K562 (cell line): Measurements from ENCODE around the gene CDC42SE2. TPM values are rescaled to one million over a fixed set of nuclear protein-coding genes. Genes with fewer than 3 reads are reported as not detected.
"Not testable (repeated sequence)": the region's sequence is repeated elsewhere in the genome, so short reads cannot be mapped to it uniquely, and the experiment has no call there.

Experiments
- ATAC-seq: fragments of 200-7000 bp; cut with Tn5 transposase; 3 replicates; pipeline ENCODE4 v1.9.1; 2020; ENCODE audit warnings: moderate library complexity
- BruUV-seq: library from RNA; stranded (reverse); fragments of 400-500 nt; replicated peaks from 2 replicates; lab custom pipeline; 2021; lab: Mats Ljungman, UMichigan
- CTCF ChIA-PET: fragments of 300-600 bp; formaldehyde crosslinking; extraction: SDS; loops from one replicate; lab custom pipeline; 2021; ENCODE audit warnings: low intra/inter-chr PET ratio; lab: Yijun Ruan, JAX
- POLR2A ChIA-PET: fragments of 300-600, 350-650 bp; sonication (Branson Sonifier 250); formaldehyde crosslinking; extraction: SDS; loops from one replicate; lab custom pipeline; 2021; ENCODE audit warnings: antibody characterized with exemption, inconsistent platforms; lab: Yijun Ruan, JAX
- DNase-seq, 4 experiments: peaks; one replicate each; pipeline versions ENCODE4 v3.0.0 to v3.0.0-alpha.2; 2011 to 2018; ENCODE audit warnings: low spot score in 3 of 4, mixed read lengths in 3 of 4; ENCODE audit errors: extremely low read depth in 1 of 4
- FAIRE-seq: peaks from 2 replicates; lab custom pipeline; 2011; peaks lifted over from hg19 to GRCh38; lab: Jason Lieb, UNC
- H2AFZ ChIP-seq: 2 replicates; pipeline ENCODE4 v1.6.0; 2011; ENCODE audit warnings: low read depth, low read length, control low read depth, inconsistent platforms
- H3K27ac ChIP-seq: fragments of 200-600 bp; 3 replicates; pipeline ENCODE4 v1.8.0; 2011; ENCODE audit warnings: low read depth, mild to moderate bottlenecking, control low read depth, inconsistent platforms, low read length, moderate library complexity, mixed read lengths; ENCODE audit errors: extremely low read depth
- H3K27me3 ChIP-seq, 2 experiments: fragments of 300-600 bp in 1 of 2; 2 replicates in 1 of 2; 3 replicates in 1 of 2; pipeline versions ENCODE4 v1.6.0 to v1.8.0; 2011; ENCODE audit warnings: inconsistent platforms in 2 of 2, low read length in 2 of 2, mild to moderate bottlenecking in 1 of 2, mixed read lengths in 1 of 2, moderate library complexity in 1 of 2; ENCODE audit not compliant: control insufficient read depth in 2 of 2, insufficient read depth in 2 of 2
- H3K36me3 ChIP-seq: fragments of 300-600 bp; 3 replicates; pipeline ENCODE4 v1.8.0; 2011; ENCODE audit warnings: mild to moderate bottlenecking, low read length, inconsistent platforms; ENCODE audit not compliant: control insufficient read depth, insufficient read depth
- H3K4me1 ChIP-seq, 2 experiments: fragments of 200-600 bp in 1 of 2; replicated peaks in 1 of 2; 2 replicates in 1 of 2; 3 replicates in 1 of 2; pipeline versions ENCODE4 v1.5.1 to v1.8.0; 2011; ENCODE audit warnings: inconsistent platforms in 2 of 2, low read length in 2 of 2, mild to moderate bottlenecking in 1 of 2, mixed read lengths in 1 of 2, moderate library complexity in 1 of 2; ENCODE audit not compliant: control insufficient read depth in 2 of 2, insufficient read depth in 2 of 2
- H3K4me2 ChIP-seq: 2 replicates; pipeline ENCODE4 v1.6.1; 2011; ENCODE audit warnings: low read length, control low read depth, inconsistent platforms, mixed read lengths; ENCODE audit not compliant: insufficient read depth
- H3K4me3 ChIP-seq: fragments of 200-600 bp; sonication (generic), shearing (Covaris generic); 2 replicates; pipeline ENCODE4 v1.5.1; 2016; ENCODE audit warnings: control low read depth, inconsistent platforms
- H3K79me2 ChIP-seq: fragments of 200-600 bp; 3 replicates; pipeline ENCODE4 v1.8.0; 2011; ENCODE audit warnings: low read length, inconsistent platforms; ENCODE audit not compliant: control insufficient read depth, insufficient read depth
- H3K9ac ChIP-seq, 2 experiments: 2 replicates each; pipeline versions ENCODE4 v1.6.0 to v1.6.1; 2011; ENCODE audit warnings: low read depth in 2 of 2, low read length in 2 of 2, control low read depth in 1 of 2, inconsistent platforms in 1 of 2, mild to moderate bottlenecking in 1 of 2, mixed read lengths in 1 of 2; ENCODE audit not compliant: insufficient read depth in 1 of 2
- H3K9me1 ChIP-seq: one replicate; pipeline ENCODE4 v1.6.0; 2011; ENCODE audit warnings: inconsistent platforms, mild to moderate bottlenecking, low read length, moderate library complexity; ENCODE audit not compliant: control insufficient read depth, insufficient read depth
- H3K9me3 ChIP-seq: replicated peaks from 2 replicates; pipeline ENCODE4 v1.5.1; 2011; ENCODE audit warnings: low read depth, low read length, inconsistent platforms; ENCODE audit not compliant: control insufficient read depth, insufficient read depth
- H4K20me1 ChIP-seq: replicated peaks from 2 replicates; pipeline ENCODE4 v1.6.1; 2011; ENCODE audit warnings: low read length, inconsistent platforms, mixed read lengths; ENCODE audit not compliant: control insufficient read depth, insufficient read depth
- CEBPG ChIP-seq, 3 experiments: fragments of 200-800 bp in 1 of 3; sonication (Bioruptor generic) in 1 of 3; sonication (generic) in 1 of 3; formaldehyde crosslinking in 1 of 3; IDR thresholded peaks in 2 of 3; conservative IDR thresholded peaks in 1 of 3; 2 replicates each; pipeline versions ENCODE4 v1.6.1 to v1.8.0; 2016 to 2022; ENCODE audit warnings: missing compliant biosample characterization in 2 of 3, missing genetic modification characterization in 2 of 3, mild to moderate bottlenecking in 1 of 3, missing genetic modification reagents in 1 of 3
- EP300 ChIP-seq: IDR thresholded peaks from 2 replicates; pipeline ENCODE4 v1.6.1; 2012; ENCODE audit warnings: low read length, improper control_type of control experiment
- ETV1 ChIP-seq: fragments of 450-650 bp; conservative IDR thresholded peaks from 2 replicates; pipeline ENCODE4 v1.6.1; 2016; ENCODE audit warnings: missing genetic modification characterization, control low read depth, low read depth, missing compliant biosample characterization
- ETV6 ChIP-seq, 3 experiments: fragments of 150-350 bp in 1 of 3; sonication (generic) in 1 of 3; formaldehyde crosslinking in 1 of 3; IDR thresholded peaks; 2 replicates each; pipeline versions ENCODE4 v1.6.1 to v1.8.0; 2014 to 2022; ENCODE audit warnings: borderline replicate concordance in 2 of 3, low read depth in 2 of 3, antibody characterized with exemption in 1 of 3, low read length in 1 of 3, mild to moderate bottlenecking in 1 of 3, missing genetic modification reagents in 1 of 3
- HMBOX1 ChIP-seq: sonication (generic); IDR thresholded peaks from 2 replicates; pipeline ENCODE4 v1.6.1; 2016
- HNRNPLL ChIP-seq: fragments of 200-400 bp; formaldehyde crosslinking; IDR thresholded peaks from 2 replicates; pipeline ENCODE4 v1.6.1; 2017; ENCODE audit warnings: low read length, low read depth, mild to moderate bottlenecking; ENCODE audit not compliant: poor library complexity, severe bottlenecking
- JUND ChIP-seq, 2 experiments: IDR thresholded peaks; 2 replicates in 1 of 2; 3 replicates in 1 of 2; pipeline ENCODE4 v1.6.1; 2011; ENCODE audit warnings: borderline replicate concordance in 2 of 2, low read depth in 2 of 2, low read length in 2 of 2, improper control_type of control experiment in 1 of 2, missing biosample characterization in 1 of 2, missing genetic modification characterization in 1 of 2, missing genetic modification reagents in 1 of 2
- SPI1 ChIP-seq: IDR thresholded peaks from 2 replicates; pipeline ENCODE4 v1.6.1; 2011; ENCODE audit warnings: low read depth, low read length, control low read depth, borderline replicate concordance
- ZBTB17 ChIP-seq: fragments of 450-650 bp; formaldehyde crosslinking; IDR thresholded peaks from 2 replicates; pipeline ENCODE4 v1.4.0; 2020; ENCODE audit warnings: mild to moderate bottlenecking
- WGBS: fragments of 100-300 bp; shearing (Covaris generic); methylation state at CpG from one replicate; pipeline ENCODE4 v1.1.6; 2016; ENCODE audit warnings: low coverage, mixed read lengths; ENCODE audit not compliant: insufficient coverage; ENCODE audit errors: missing lambda C conversion rate; 5-methylcytosine and 5-hydroxymethylcytosine counted together
- in situ Hi-C: fragments of 300-500 bp; cut with MboI; formaldehyde crosslinking; loops from 4 replicates; pipeline ENCODE4 v1.15.0; 2018; ENCODE audit warnings: inconsistent platforms, mixed read lengths
- intact Hi-C: fragments of 100-400 bp; cut with micrococcal nuclease; formaldehyde crosslinking; loops from 2 replicates; pipeline ENCODE4 v1.14.2; 2022
- polyA plus RNA-seq, 8 experiments: library from polyadenylated mRNA; depleted of rRNA in 4 of 8; stranded (reverse) in 5 of 8; unstranded in 3 of 8; fragments of >200 nt; fragmentation: Nextera tagmentation in 2 of 8; fragmentation: Illumina TruSeq in 1 of 8; extraction: Ambion mirVana in 2 of 8; extraction: Trizol in 1 of 8; gene quantifications; 2 replicates each; pipeline versions ENCODE4 v1.2.1 to v1.2.3, GENCODE V29; 2011 to 2014; ENCODE audit warnings: inconsistent platforms in 1 of 8, missing spikeins in 1 of 8
- total RNA-seq, 7 experiments: library from RNA; depleted of rRNA in 6 of 7; stranded (reverse); fragments of >200 nt in 6 of 7; fragmentation: Illumina TruSeq in 2 of 7; extraction: Trizol in 2 of 7; gene quantifications; 2 replicates each; pipeline versions ENCODE4 v1.2.1 to v1.2.3, GENCODE V29; 2011 to 2021; ENCODE audit warnings: low replicate concordance in 1 of 7
- TF ChIP-seq, protein P1 (sequence below): fragments of 250-450 bp; sonication (Bioruptor Pico); IDR thresholded peaks from 2 replicates; pipeline ENCODE4 v1.8.0; 2022; ENCODE audit warnings: moderate library complexity, mild to moderate bottlenecking, inconsistent platforms

Gene CDC42SE2
- total and polyA plus RNA-seq, 9 of the 15 experiments (the other 6 are each of a cell fraction or from before 2014, with no cell fraction given), result 24.8 to 44.3 (median 32.7) TPM

- peak; percentile 68 for TF ChIP-seq HNRNPLL
- TF ChIP-seq, protein P1, sequence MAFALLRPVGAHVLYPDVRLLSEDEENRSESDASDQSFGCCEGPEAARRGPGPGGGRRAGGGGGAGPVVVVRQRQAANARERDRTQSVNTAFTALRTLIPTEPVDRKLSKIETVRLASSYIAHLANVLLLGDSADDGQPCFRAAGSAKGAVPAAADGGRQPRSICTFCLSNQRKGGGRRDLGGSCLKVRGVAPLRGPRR (CRISPR knock-in tag), result 0 out of 2 replicates have a peak, but pooled peaks have one; percentile 26
- 0 out of 2 replicates have a peak, but pooled peaks have one; percentile 25 for TF ChIP-seq ZBTB17 (CRISPR knock-in tag)
- 0 out of 2 replicates have a peak, but pooled peaks have one; percentile 36 for TF ChIP-seq SPI1
- TF ChIP-seq ETV6 (IDR thresholded peaks at IDR 0.05; ENCODE audit: borderline replicate concordance in 1 of 2, low read depth in 2 of 2, low read length in 1 of 2), result peak in 1 of 2 experiments; percentile 73; a peak in 2 of 4 replicates
- no peak for TF ChIP-seq ETV6 (CRISPR knock-in tag; IDR thresholded peaks at IDR 0.05; ENCODE audit: borderline replicate concordance)
- 0 out of 2 replicates have a peak, but pooled peaks have one; percentile 31 for TF ChIP-seq HMBOX1
- peak; percentile 16; the same call in 1 of the 2 replicates for TF ChIP-seq JUND (IDR thresholded peaks at IDR 0.05; ENCODE audit: borderline replicate concordance, low read depth, low read length)
- no peak for TF ChIP-seq JUND (tag; IDR thresholded peaks at IDR 0.05; ENCODE audit: borderline replicate concordance, low read depth, low read length)
- 0 out of 2 replicates have a peak, but pooled peaks have one; percentile 19 for TF ChIP-seq EP300
- TF ChIP-seq ETV1 (tag), result peak; percentile 78
- TF ChIP-seq CEBPG (CRISPR knock-in tag; IDR thresholded peaks at IDR 0.05), result no peak
- TF ChIP-seq CEBPG (tag; conservative IDR thresholded peaks at IDR 0.05 in 1 of 2, IDR thresholded peaks at IDR 0.05 in 1 of 2), result peak; percentile 21 to 27; a peak in 2 of 4 replicates
- TF ChIP-seq, all 486 proteins: peak for 24
Observed at GRCh38 chr5:131252824-131253171, 11.1 kb upstream of the CDC42SE2 start (continued).

DNA sequence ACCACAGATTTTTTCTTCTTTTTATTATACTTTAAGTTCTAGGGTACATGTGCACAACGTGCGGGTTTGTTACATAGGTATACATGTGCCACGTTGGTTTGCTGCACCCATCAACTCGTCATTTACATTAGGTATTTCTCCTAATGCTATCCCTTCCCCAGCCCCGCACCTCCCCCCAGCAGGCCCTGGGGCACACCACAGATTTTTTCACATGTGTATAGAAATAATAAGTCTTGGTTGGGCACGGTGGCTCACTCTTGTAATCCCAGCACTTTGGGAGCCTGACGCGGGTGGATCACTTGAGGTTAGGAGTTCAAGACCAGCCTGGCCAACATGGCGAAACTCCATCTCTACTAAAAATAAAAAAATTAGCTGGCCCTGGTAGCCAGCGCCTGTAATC is 9.8 kb upstream of the CDC42SE2 start:
- WGBS, result 78% methylated on average over 10 of the region's 10 CpGs
- in situ Hi-C loops, H3K36me3 ChIP-seq, intact Hi-C loops, H3K4me3 ChIP-seq, BruUV-seq, H3K4me2 ChIP-seq, ATAC-seq, H3K27ac ChIP-seq, H2AFZ ChIP-seq, H3K9me3 ChIP-seq, H3K9me1 ChIP-seq, H3K79me2 ChIP-seq, DNase-seq, H3K27me3 ChIP-seq, H4K20me1 ChIP-seq, CTCF ChIA-PET, H3K9ac ChIP-seq, FAIRE-seq: not testable (repeated sequence)
- POLR2A ChIA-PET, result interaction anchor here (1.1 to 2.4 kb wide), 2 partner anchors 10 to 32 kb away, joined by 3 to 20 read pairs; partner anchors contain the start of gene CDC42SE2
- peaks cover 8 to 23% of the 10 kb centered on the region in 2 experiments for H3K4me1 ChIP-seq
